NCI-H187 treated with DMSO at 0.1 percent for 48 hours (cell line): ENCODE data around the gene COMMD3.
A peak's percentile ranks its signal among the peaks of the same experiment; 100 is the strongest.
"Not testable (repeated sequence)": the region's sequence is repeated elsewhere in the genome, so short reads cannot be mapped to it uniquely, and the experiment has no call there.

ENCODE experiments used
- DNase-seq: peaks from one replicate; lab custom pipeline; 2025; lab: John Stamatoyannopoulos, UW

COMMD3 gene

DNA sequence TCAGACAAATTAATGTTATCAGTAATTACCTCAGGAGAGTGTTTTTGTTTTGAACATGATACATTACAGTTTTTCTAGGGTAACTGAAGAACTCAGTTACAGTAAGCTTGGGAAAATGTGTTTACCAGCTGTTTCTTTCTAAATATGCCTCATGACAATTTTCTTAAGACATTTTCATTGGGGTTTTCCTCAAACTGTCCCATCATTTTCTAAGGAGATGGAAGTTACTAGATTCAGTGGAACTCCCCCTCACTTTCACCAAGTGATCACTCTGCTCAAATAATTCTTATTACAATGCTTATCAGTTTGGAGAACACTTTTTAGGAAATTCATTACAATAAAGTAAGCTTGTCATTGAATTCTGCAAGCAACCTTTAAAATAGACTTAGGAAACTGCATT lies 22.7 kb downstream of the COMMD3 start:
- no peak for DNase-seq

DNA sequence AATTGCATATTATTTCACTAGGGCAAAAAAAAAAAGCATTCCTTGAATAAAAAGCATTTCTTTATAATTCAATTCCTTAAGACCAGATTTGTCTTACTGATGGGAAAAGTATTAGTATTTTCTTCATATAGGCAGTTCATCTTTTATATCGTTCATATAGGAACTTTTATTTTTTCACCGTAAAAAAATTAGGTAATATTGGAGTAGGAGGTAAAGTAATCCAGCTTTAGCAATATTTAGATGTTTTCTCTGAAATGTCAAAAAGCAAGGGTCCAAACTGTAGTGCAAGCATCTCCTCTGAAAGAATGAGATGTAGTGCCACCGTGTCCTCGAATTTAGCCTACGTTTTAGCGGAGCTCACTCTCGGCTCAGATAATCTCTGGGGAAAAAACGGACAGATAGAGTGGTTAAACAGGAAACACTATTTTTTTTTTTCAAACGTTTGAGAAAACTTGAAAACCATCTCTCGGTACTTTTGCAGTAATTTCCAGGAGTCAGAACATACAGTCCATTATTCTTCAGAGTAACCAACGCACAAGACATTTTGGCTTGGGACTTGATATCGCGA lies 23.7 kb downstream of the COMMD3 start:
- no peak for DNase-seq

DNA sequence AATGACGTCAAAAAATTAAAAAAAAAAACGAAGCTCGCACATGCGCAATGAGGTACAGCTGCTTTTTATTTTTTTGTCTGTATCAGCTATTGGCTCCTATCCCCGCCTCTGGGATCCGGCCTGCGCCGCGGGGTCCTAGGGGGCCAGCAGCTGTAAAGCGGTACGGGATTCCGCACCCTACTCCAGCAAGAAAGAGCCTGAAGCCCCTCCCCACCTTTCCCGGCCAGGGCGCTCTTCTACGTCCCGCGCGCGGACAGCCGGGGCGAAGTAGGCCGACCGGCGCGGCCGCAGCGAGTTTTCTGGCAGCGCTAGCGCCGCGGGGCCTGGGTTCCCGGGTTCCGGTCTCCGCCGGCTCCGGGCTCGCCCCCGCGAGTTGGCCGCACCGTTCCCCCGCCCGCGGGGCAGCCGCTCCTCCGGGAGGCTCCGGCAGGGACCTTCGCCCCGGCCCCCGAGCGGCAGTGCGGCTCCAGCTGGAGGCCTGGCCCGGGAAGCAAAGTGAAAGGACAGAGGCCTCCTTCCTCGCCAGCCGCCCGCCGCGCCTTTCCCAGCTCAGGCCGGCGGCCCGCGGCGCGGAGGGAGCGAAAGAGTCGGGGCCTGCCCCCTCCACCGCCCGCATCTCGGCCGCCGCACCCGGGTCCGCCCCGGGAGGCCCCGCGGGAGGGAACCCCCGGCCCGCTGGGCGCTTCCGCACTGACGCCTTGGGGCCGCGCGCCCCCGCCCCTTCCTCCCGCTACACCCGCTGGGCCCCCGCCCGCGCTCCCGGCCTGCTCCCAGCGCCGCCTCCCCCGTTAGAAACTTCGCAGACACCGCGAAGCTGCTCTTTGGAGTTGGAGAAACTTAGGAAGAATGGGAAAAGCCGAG lies 24.4 kb downstream of the COMMD3 start:
- no peak for DNase-seq

DNA sequence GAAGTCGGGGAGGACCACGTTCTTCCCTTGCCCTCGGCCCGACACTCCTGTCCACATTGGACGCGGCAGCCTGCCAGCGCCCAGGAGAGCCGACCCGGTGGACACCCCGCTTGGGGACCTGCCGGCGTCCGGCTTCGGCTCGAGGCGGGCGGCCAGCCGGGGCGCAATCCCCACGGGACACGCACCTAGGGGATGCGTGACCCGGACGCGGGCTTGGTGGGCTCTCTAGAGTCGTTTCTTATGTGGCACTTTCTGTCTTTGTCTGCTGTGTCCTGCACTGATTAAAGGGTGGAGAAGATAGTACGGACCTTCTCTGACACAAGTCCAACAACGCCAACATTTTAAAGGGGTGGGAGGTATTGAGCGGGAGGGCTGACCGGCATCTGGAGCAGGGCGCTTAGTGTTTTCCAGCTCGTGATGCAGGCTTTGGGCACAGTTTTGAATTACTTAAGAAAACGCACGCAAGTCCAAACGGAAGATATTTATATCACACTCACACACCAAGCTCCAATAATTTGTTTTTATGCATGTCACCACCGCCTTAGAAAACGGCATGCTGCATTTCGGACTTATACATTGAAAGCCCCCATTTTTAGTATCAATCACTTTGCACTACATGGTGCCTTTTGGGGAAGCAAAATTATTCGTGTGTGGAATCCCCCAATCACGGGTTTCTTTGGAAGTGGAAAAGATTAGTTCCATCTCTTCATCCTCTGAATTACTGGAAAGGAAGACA lies 25.2 kb downstream of the COMMD3 start:
- no peak for DNase-seq

DNA sequence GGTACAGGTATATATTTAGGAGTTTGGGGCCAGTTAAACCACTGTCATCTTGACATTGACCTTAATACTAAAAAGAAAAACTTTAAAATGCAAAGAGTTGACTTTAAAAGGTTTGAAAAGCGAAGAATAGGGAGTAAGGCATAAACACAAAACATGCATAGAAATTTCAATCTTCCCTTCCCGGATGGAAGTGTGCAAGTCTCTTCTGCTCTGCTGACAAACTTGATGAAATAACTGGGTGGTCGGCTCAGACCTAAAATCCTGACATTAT lies 25.7 kb downstream of the COMMD3 start:
- no peak for DNase-seq

DNA sequence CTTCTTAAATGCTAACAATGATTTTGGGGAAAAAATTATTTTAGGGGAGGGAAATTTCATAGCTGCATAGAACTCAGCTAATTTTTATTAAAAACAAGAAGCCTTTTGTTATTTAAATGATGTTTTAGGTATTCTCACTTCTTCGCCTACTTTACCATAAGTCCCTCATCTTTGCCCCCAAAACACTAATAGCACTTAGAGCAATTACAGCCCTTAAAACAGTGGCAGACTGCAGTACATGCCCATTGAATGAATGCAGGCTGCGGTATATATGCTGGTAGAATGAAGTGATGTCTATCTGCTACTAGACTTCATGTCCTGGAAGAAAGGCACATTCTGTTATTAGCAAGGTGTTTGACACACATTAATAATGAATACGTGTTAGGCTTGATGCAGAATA lies 26.2 kb downstream of the COMMD3 start:
- DNase-seq = no peak

DNA sequence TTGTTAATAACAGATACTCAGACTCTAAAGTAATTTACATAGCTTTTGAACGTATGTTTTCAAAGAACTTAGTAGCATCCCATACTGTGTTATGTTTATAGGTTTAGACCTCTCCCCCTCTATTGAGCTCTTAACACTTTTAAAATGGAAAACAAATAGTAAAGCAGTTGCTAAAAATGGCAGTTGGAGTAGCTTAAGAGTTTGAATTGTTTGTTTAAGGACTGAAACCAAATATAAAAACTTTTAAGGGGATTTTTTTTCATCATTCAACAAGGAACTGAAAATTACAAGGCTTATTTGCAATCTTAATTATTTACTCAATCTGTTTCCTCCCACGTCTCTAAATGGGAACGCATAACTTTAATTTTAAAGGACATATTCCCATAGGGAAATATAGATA lies 27.5 kb downstream of the COMMD3 start:
- DNase-seq = no peak

DNA sequence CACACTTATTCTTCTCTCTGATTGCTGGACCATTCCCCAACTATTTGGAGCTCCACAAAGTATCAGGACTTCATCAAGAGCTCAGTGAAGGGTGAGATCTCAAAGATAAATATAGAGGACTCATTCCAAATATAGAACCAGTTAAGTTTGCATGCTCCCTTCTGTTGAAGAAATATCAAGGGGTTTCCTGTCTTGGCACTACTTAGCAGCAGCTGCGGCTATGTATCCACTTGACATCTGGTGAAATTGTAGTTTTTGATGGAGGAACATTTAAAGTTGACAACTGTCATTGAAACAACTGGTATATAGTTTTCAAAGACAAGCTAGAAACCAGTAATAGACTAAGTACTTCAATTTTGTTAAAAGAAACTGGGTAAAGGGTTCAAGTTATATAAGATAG lies 28.1 kb downstream of the COMMD3 start:
- no peak for DNase-seq

DNA sequence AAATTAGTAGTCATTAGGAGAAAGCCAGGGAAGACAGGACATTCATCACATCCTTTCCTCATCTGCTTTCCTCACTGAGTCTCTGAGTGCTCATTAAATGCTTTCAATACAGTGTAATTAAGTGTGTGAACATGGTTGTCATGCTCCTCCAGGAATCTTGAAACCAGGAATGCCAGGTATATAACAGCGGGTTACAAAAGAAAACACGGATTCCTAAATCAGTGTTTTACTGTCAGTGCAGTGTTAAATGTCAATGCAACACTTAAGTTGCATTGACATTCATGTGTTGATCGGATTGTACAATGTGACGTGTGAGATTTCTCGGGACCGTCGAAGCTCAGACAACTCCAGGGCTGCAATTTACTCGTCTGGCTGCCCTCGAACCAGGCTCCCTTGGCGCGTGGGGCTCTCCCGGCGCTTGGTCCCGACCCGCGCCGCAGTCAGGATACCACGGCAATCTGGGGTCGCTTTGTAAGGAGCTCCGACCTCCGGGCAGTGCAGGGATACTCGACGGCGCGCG lies 28.7 kb downstream of the COMMD3 start:
- DNase-seq = no peak

DNA sequence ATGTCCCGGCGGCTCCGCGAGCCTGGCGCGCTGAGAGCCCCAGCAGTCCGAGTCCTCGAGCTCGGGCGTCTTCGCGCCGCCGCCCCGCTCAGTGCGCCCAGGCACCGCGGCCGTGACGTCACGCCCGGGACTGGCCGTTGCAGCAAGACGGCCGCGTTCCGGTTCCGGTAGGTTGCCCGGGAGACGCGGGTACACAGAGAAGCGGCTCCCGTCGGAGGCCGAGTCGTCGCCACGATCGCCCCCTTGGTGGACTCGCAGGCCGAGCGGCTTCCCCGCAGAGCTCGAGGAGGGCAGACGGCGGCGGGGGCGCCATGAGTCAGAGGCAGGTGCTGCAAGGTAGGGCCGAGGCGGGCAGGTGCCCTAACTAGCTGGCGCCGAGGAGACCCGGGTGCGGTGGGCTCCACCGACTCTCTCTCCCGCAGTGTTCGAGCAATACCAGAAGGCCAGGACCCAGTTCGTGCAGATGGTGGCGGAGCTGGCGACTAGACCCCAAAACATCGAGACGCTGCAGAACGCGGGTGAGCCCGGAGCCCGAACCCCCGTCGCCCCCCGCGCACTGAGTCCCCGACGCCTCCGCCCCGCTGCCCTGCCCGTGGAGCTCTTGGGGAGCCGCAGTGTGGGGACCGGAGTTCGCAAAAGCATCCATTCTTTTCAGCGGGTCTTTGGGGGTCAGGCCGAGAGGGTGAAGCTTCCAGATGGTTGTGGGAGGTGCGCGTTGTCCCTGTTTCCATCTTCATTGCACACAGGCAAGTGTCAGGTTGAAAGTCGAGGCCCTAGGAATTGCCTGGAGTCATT lies 29.3 kb downstream of the COMMD3 start, which contains the start of gene SPAG6:
TSS of gene SPAG6 (plus strand) at position 196 of the 795 bp plus-strand sequence. CDS start at position 312, 116 bp downstream.
- peak; percentile 25 for DNase-seq

DNA sequence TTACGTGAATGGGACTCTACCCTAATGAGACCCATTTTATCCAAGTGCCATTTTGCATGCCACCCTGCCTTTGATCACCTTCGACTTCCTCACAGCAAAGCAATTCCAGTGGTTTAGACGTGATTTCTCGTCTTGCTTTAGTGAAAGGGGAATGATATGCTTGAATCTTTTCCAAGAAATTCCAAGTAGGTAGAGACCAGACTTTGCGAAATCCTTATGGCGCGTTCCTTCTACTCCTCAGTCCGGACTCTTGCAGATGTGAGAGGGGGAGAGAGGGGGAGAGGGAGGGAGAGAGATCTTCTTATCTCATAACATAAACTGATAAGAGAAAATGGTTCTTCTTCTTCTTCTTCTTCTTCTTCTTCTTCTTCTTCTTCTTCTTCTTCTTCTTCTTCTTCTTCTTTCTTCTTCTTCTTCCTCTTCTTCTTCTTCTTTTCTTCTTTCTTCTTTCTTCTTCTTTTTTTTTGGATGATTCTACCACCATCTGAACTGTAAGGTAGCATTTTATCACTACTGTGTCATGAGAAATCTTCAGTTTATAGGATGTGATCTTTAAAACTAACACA lies 30.0 kb downstream of the COMMD3 start:
- no peak for DNase-seq

DNA sequence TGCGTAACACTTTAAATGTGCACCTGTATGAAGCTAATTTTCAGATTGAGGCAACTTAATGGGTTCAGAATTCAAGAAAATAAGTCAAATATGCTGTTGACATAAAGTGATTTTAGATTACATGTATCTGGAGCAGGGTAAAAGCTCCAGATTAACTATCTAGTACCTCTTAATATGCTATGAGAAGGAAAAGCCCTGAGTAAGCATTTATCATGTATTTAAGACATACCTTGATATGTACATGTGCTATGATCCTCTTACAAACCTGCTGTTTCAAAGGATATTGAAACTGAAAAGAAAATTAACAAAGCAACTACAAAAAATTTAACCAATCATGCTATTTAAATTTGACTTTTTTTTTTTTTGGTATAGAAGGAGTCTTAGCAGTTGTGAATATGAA lies 33.6 kb downstream of the COMMD3 start:
- DNase-seq = no peak

DNA sequence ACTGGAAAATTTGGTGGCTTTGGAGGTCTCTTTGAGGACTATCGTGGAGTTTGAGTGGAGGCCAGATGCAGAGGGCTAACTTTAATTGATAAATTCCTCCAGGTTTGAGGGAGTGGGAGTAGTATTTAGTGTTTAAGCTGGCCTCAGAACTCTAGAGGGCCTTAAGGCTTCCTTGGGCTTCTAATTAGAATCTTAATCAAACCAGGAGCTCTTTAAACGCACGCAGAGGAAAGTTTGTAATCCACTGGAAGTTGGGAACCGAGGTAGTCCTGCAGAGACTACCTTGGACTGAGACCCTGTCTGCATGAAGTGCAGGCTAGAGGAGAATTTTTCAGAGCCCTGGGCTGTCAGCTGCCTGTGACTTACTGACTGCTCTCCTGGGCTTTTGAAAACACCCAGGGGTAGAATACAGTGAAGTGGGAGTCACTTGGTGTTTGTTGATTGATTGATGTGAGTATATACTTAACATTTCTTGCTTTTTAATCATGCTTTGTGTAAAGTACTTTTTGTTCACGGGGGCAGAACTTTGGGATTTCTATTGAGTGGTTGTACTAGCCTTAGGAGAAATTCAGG lies 35.0 kb downstream of the COMMD3 start:
- no peak for DNase-seq

DNA sequence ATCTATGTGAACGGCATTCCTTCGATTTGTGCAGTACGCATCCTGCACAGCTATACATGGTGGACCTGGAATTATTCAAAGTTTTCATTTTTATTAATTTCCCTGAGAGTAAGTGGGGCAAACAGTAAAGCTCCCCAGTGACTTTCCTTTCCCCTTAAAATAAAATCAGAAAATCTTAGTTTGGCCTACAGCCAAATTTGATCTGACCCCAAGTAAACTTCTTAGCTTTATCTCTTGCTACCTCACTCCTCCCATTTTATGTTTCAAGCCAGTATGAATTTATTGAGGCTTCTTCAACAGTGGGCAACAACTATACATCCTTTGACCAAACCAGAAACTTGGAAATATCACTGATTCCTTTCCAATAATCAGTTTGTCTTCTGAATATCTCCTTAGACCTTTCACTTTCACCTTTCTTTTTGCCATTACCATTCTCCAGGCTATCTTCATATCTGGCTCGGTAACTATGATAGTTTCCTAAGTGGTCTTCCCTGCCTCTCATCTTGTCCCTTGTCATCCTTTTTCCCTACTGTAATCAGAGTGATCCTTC lies 40.2 kb downstream of the COMMD3 start:
- DNase-seq = no peak

DNA sequence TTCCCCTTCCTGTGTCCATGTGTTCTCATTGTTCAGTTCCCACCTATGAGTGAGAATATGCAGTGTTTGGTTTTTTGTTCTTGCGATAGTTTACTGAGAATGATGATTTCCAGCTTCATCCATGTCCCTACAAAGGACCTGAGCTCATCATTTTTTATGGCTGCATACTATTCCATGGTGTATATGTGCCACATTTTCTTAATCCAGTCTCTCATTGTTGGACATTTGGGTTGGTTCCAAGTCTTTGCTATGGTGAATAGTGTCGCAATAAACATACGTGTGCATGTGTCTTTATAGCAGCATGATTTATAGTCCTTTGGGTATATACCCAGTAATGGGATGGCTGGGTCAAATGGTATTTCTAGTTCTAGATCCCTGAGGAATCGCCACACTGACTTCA lies 41.6 kb downstream of the COMMD3 start:
- not testable (repeated sequence) for DNase-seq

DNA sequence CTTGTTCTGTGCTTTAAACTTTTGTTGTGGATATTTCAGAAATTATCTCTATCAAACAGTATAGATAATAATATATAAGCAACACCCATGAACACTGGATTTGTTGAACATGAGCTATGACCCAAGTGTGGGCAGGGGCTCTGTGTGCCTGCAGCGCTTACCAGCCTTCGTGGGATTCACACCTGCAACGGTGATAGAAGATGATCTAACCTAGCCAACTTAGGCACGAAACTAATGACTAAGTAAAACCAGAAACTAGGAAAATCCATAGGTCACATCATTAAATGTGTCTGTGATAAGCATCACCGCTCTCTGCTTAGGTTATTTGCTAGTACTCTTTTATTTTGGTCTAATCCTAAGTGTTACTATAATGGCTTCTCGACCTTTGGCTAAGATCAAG lies 47.1 kb downstream of the COMMD3 start:
- no peak for DNase-seq

DNA sequence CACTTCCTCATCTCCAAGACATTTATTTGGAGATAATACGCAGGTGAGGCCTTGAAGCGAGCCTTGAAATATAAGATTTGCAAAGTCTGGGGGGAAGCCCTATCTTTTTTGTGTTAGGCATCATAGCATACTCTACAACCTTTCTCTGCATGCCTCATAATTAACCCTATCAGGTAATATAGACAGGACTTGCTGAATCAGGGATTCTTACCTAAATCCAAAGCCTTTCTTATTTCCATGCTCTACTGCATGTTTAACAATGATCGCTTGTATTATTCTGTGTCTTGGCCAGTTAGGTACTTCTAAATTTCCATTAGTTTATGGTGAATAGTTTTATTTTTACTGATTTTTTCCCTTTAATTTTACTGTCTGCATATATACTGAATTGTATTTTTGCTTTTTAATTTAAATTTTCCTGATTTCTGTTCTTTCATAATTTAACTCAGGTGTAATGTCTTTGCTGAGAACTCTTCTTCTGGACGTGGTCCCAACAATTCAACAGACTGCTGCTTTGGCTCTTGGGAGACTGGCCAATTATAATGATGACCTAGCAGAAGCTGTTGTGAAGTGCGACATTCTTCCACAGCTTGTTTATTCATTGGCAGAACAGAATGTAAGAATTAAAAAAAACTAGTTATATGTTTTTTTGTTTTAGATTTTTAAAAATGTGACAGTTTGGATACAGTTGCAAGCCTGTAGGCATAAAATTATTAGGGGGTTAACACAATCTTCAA lies 48.4 kb downstream of the COMMD3 start:
- DNase-seq = no peak

DNA sequence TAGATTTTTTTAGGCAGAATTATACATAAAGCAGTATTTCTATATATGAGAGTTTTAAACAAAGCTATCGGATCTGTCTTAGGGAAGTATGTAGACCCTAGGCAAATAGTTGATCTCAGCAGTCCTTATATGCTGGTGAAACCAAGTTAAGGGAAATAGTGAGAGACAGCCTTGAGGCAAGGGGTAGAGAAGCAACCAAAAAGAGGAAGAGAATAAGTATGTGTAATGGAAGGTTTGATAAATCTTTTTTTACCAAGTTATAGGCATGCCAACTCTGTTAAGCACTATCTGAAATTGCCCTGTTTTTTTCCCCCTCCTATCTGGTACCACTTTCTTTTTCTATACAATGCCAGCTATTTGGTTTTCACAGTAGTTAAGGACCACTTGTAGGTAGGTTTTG lies 49.0 kb downstream of the COMMD3 start:
- no peak for DNase-seq

DNA sequence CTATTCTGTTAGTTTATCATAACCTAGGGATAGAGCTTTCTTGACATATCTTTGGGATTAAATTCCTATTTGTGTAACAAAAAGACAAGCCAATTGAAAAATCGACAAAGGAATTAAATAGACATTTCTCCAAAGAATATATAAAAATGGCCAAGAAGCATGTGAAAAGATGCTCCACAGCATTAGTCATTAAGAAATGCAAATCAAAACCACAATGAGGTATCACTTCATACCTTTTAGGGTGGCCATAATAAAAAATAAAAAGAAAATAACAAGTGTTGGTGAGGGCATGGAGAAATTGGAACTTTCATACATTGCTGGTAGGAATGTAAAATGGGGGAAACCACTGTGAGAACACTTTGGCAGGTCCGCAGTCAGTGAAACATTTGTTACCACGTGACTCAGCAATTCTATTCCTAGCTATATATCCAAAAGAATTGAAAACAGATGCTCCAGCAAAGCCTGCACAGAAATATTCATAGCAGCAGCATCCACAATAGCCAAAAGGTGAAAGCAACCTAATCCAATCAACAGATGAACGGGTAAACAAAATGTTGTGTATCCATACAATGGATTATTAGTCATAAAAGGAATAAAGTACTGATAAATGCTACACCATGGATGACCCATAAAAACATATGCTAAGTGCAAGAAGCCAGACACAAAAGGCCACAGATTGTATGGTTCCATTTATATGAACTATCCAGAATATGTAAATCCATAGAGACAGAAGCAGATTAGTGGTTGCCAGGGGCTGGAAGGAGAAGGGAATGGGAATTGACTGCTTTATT lies 49.7 kb downstream of the COMMD3 start:
- DNase-seq = no peak

DNA sequence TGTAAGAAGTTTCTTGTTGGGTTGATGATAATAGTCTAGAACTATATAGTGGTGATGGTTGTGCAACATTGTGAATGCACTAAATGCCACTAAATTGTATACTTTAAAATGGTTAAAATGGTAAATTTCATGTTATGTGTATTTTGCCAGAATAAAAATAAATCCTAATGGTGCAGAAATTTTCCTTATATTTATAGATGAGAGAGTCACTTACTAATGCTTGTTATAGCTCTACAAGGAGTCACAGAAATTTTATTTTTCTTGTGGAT lies 50.2 kb downstream of the COMMD3 start:
- DNase-seq = no peak
